ENCODE data around the gene AGT. TPM values are rescaled to one million over a fixed set of nuclear protein-coding genes. Genes with fewer than 3 reads are reported as not detected.

AGT gene
- total RNA-seq, 1 donor, result 1.1 TPM

GRCh38 chr1:230682882-230683610 lies 30.9 kb downstream of the AGT start:
- H3K4me3 ChIP-seq (ENCODE audit: low read depth, low read length), result no peak overlapping the region
- no peak for TF ChIP-seq CTCF (IDR thresholded peaks at IDR 0.05; ENCODE audit: insufficient read depth, low read length)
- peak; percentile 55 for DNase-seq (ENCODE audit: low read depth)

GRCh38 chr1:230682274-230682673 lies 31.6 kb downstream of the AGT start:
- DNase-seq (ENCODE audit: low read depth), result no peak
- no peak overlapping the region for H3K4me3 ChIP-seq (ENCODE audit: low read depth, low read length)
- TF ChIP-seq CTCF (IDR thresholded peaks at IDR 0.05; ENCODE audit: insufficient read depth, low read length), result no peak

- DNase-seq (ENCODE audit: low read depth), result peak; percentile 80
- no peak for TF ChIP-seq CTCF (IDR thresholded peaks at IDR 0.05; ENCODE audit: insufficient read depth, low read length)
- H3K4me3 ChIP-seq (ENCODE audit: low read depth, low read length), result no peak overlapping the region
Measured at GRCh38 chr1:230681599-230681998, 32.3 kb downstream of the AGT start.

- no peak for DNase-seq (ENCODE audit: low read depth)
- TF ChIP-seq CTCF (IDR thresholded peaks at IDR 0.05; ENCODE audit: insufficient read depth, low read length), result no peak
- H3K4me3 ChIP-seq (ENCODE audit: low read depth, low read length), result no peak overlapping the region
Measured at GRCh38 chr1:230680300-230681025, 33.5 kb downstream of the AGT start.

- DNase-seq (ENCODE audit: low read depth), result no peak
- no peak for TF ChIP-seq CTCF (IDR thresholded peaks at IDR 0.05; ENCODE audit: insufficient read depth, low read length)
- no peak overlapping the region for H3K4me3 ChIP-seq (ENCODE audit: low read depth, low read length)
Measured at GRCh38 chr1:230679825-230680224, 34.1 kb downstream of the AGT start.

GRCh38 chr1:230679192-230679591 lies 34.7 kb downstream of the AGT start:
- TF ChIP-seq CTCF (IDR thresholded peaks at IDR 0.05; ENCODE audit: insufficient read depth, low read length), result no peak
- DNase-seq (ENCODE audit: low read depth), result no peak
- no peak overlapping the region for H3K4me3 ChIP-seq (ENCODE audit: low read depth, low read length)

Measured in fibroblast of the aortic adventitia (primary cell).